GM12864 (cell line): ENCODE results near the gene SMYD3.

ENCODE experiments used
- DNase-seq: peaks from one replicate; pipeline ENCODE4 v3.0.0-alpha.2; 2011; ENCODE audit warnings: low read depth
- H3K4me3 ChIP-seq: 2 replicates; pipeline ENCODE4 v1.5.1; 2011; ENCODE audit warnings: mild to moderate bottlenecking, low read depth, low read length, control low read depth
- CTCF ChIP-seq: IDR thresholded peaks from 2 replicates; pipeline ENCODE4 v1.5.1; 2011; ENCODE audit warnings: low read depth, mild to moderate bottlenecking, moderate library complexity, low read length, control low read depth, inconsistent platforms; ENCODE audit errors: missing control alignments

Gene SMYD3

GRCh38 chr1:246318622-246319021, 188.5 kb downstream of the SMYD3 start:
- no peak for TF ChIP-seq CTCF
- H3K4me3 ChIP-seq: no peak overlapping the region
- DNase-seq: no peak

- DNase-seq: no peak
- no peak overlapping the region for H3K4me3 ChIP-seq
- TF ChIP-seq CTCF: no peak
These were observed 189.1 kb downstream of the SMYD3 start for GRCh38 chr1:246318036-246318359.

- no peak for TF ChIP-seq CTCF
- no peak for DNase-seq
- H3K4me3 ChIP-seq: no peak overlapping the region
These were observed 189.6 kb downstream of the SMYD3 start for GRCh38 chr1:246317332-246318035.

- no peak overlapping the region for H3K4me3 ChIP-seq
- TF ChIP-seq CTCF: no peak
- no peak for DNase-seq
These were observed 195.6 kb downstream of the SMYD3 start for GRCh38 chr1:246311461-246311860.

- TF ChIP-seq CTCF: no peak
- DNase-seq: no peak
These were observed 197.7 kb downstream of the SMYD3 start for GRCh38 chr1:246309247-246309884.

GRCh38 chr1:246308533-246309075, 198.5 kb downstream of the SMYD3 start:
- no peak for TF ChIP-seq CTCF
- DNase-seq: no peak
- H3K4me3 ChIP-seq: no peak overlapping the region

More at GRCh38 chr1:246309247-246309884, 197.7 kb downstream of the SMYD3 start:
- H3K4me3 ChIP-seq: no peak overlapping the region
